CD14-positive monocyte (primary cell): Measurements from ENCODE around the gene COCH. TPM values are rescaled to one million over a fixed set of nuclear protein-coding genes. Genes with fewer than 3 reads are reported as not detected.

Experiments
- DNase-seq, 3 donors: peaks; one replicate each; pipeline ENCODE4 v3.0.0-alpha.2; 2011 to 2022
- H2AFZ ChIP-seq: 2 replicates; pipeline ENCODE4 v1.6.0; 2012; ENCODE audit warnings: mild to moderate bottlenecking, low read depth, low read length, inconsistent platforms; ENCODE audit not compliant: insufficient read depth, poor library complexity, severe bottlenecking
- H3K27ac ChIP-seq, 2 donors: 1 replicate in 1 of 2; 2 replicates in 1 of 2; pipeline ENCODE4 v1.5.1; 2012 to 2013; ENCODE audit warnings: low read length in 2 of 2, control low read depth in 1 of 2, inconsistent platforms in 1 of 2, low read depth in 1 of 2, mild to moderate bottlenecking in 1 of 2
- H3K27me3 ChIP-seq, 2 donors: one replicate each; pipeline versions ENCODE4 v1.6.0 to v1.6.1; 2011 to 2013; ENCODE audit warnings: low read length in 2 of 2; ENCODE audit not compliant: control insufficient read depth in 2 of 2, insufficient read depth in 2 of 2
- H3K36me3 ChIP-seq, 2 donors: replicated peaks in 1 of 2; 1 replicate in 1 of 2; 2 replicates in 1 of 2; pipeline versions ENCODE4 v1.5.1 to v1.6.1; 2012 to 2013; ENCODE audit warnings: low read length in 2 of 2, control low read depth in 1 of 2, inconsistent platforms in 1 of 2, mild to moderate bottlenecking in 1 of 2; ENCODE audit not compliant: insufficient read depth in 2 of 2, control insufficient read depth in 1 of 2
- H3K4me1 ChIP-seq, 2 donors: 1 replicate in 1 of 2; 2 replicates in 1 of 2; pipeline versions ENCODE4 v1.5.1 to v1.6.1; 2012 to 2013; ENCODE audit warnings: low read length in 2 of 2, control low read depth in 1 of 2, inconsistent platforms in 1 of 2, mild to moderate bottlenecking in 1 of 2, moderate library complexity in 1 of 2; ENCODE audit not compliant: insufficient read depth in 2 of 2, control insufficient read depth in 1 of 2
- H3K4me2 ChIP-seq: replicated peaks from 2 replicates; pipeline ENCODE3; 2012; ENCODE audit warnings: low read length, moderate library complexity, mild to moderate bottlenecking; ENCODE audit not compliant: poor library complexity, severe bottlenecking; ENCODE audit errors: extremely low read depth
- H3K4me3 ChIP-seq, 3 experiments: fragments of 200-600 bp in 1 of 3; sonication (generic) in 1 of 3; replicated peaks in 1 of 3; 1 replicate in 2 of 3; 2 replicates in 1 of 3; pipeline ENCODE4 v1.5.1; 2011 to 2013; ENCODE audit warnings: low read length in 3 of 3, mild to moderate bottlenecking in 3 of 3, control low read depth in 2 of 3, low read depth in 2 of 3, inconsistent platforms in 1 of 3, moderate library complexity in 1 of 3
- H3K79me2 ChIP-seq: 2 replicates; pipeline ENCODE4 v1.6.0; 2012; ENCODE audit warnings: mild to moderate bottlenecking, control low read depth, inconsistent platforms, low read length, moderate library complexity; ENCODE audit not compliant: insufficient read depth
- H3K9ac ChIP-seq: 2 replicates; pipeline ENCODE4 v1.6.0; 2017; ENCODE audit warnings: low read length, mild to moderate bottlenecking; ENCODE audit not compliant: insufficient read depth, poor library complexity, severe bottlenecking
- H3K9me3 ChIP-seq, 2 donors: replicated peaks in 1 of 2; 1 replicate in 1 of 2; 2 replicates in 1 of 2; pipeline versions ENCODE4 v1.5.1 to v1.6.1; 2012 to 2013; ENCODE audit warnings: low read length in 2 of 2, control low read depth in 1 of 2; ENCODE audit not compliant: control insufficient read depth in 1 of 2, insufficient read depth in 1 of 2
- H4K20me1 ChIP-seq: 2 replicates; pipeline ENCODE4 v1.6.0; 2012; ENCODE audit warnings: mild to moderate bottlenecking, low read length, control low read depth, moderate library complexity; ENCODE audit not compliant: insufficient read depth
- H3K27ac Mint-ChIP-seq, 7 donors: one replicate each; pipeline ENCODE4 v1.8.0; 2020; ENCODE audit warnings: mild to moderate bottlenecking in 7 of 7, mixed read lengths in 7 of 7, moderate library complexity in 6 of 7, inconsistent platforms in 2 of 7
- H3K27me3 Mint-ChIP-seq, 3 donors: one replicate each; pipeline ENCODE4 v1.8.0; 2021 to 2022; ENCODE audit warnings: low read depth in 3 of 3, mild to moderate bottlenecking in 3 of 3, mixed read lengths in 3 of 3, moderate library complexity in 3 of 3, inconsistent platforms in 1 of 3
- H3K36me3 Mint-ChIP-seq, 2 donors: one replicate each; pipeline ENCODE4 v1.8.0; 2020; ENCODE audit warnings: mixed read lengths in 2 of 2, inconsistent platforms in 1 of 2, mild to moderate bottlenecking in 1 of 2
- H3K4me1 Mint-ChIP-seq: one replicate; pipeline ENCODE4 v1.8.0; 2020; ENCODE audit warnings: mild to moderate bottlenecking, mixed read lengths
- H3K4me3 Mint-ChIP-seq, 2 donors: one replicate each; pipeline ENCODE4 v1.8.0; 2020; ENCODE audit warnings: mild to moderate bottlenecking in 2 of 2, mixed read lengths in 2 of 2, moderate library complexity in 1 of 2
- H3K9me3 Mint-ChIP-seq, 7 donors: one replicate each; pipeline ENCODE4 v1.8.0; 2020 to 2022; ENCODE audit warnings: mixed read lengths in 7 of 7, mild to moderate bottlenecking in 6 of 7, moderate library complexity in 6 of 7, inconsistent platforms in 2 of 7
- WGBS: methylation state at CpG from one replicate; pipeline ENCODE4 v1.1.5; 2013; ENCODE audit warnings: missing lambda C conversion rate; ENCODE audit not compliant: insufficient coverage; 5-methylcytosine and 5-hydroxymethylcytosine counted together
- intact Hi-C, 2 donors: fragments of 100-400 bp; cut with micrococcal nuclease; formaldehyde crosslinking; loops; one replicate each; pipeline versions ENCODE4 v1.15.0 to v1.15.1; 2023
- polyA plus RNA-seq, 3 donors: library from polyadenylated mRNA; depleted of rRNA in 1 of 3; unstranded in 2 of 3; stranded (reverse) in 1 of 3; fragments of 300-500 nt in 2 of 3; fragments of >200 nt in 1 of 3; fragmentation: Illumina TruSeq in 2 of 3; gene quantifications; 1 replicate in 2 of 3; 2 replicates in 1 of 3; pipeline ENCODE4 v1.2.3, GENCODE V29; 2012 to 2021
- TF ChIP-seq, protein P1 (sequence below): fragments of 200-600 bp; IDR thresholded peaks from one replicate; pipeline ENCODE4 v1.8.0; 2022; ENCODE audit warnings: antibody characterized with exemption, mild to moderate bottlenecking

COCH gene
- polyA plus RNA-seq, 3 donors = 0.48 to 2.0 (median 0.87) TPM

DNA sequence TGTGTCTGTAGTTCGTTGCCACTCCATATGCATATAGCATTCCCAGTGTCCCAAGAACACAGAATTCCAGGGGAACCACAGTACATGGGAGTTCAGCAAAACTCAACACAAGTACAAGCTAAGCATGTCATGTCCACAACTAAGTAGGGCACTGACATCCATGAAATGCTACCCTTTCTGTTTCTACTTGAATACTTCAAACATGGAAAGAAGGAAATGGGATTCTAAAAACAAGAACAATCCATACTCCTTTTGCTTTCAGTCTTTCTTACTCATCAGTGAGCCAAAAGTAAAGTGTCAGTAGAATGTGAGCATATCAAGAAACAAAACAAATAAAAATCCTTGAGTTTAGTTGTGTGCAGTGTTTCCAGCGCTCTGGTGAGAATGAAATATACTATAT is 36.0 kb upstream of the COCH start:
- Histone ChIP-seq H2AFZ (no peak overlapping the region), H3K27ac (no peak overlapping the region), H3K9ac (no peak overlapping the region), H3K4me1 (no peaks in the 10 kb centered on the region), H3K36me3 (no peaks in the 10 kb centered on the region), H3K4me2 (no peak overlapping the region), H3K9me3 (peaks cover 10 to 17% of the 10 kb centered on the region in 2 donors), H3K27me3 (no peaks in the 10 kb centered on the region), H3K4me3 (no peak overlapping the region), H4K20me1 (no peaks in the 10 kb centered on the region), H3K79me2 (no peaks in the 10 kb centered on the region)
- intact Hi-C loops = no loop called here
- peaks cover 9 to 24% (median 20%) of the 10 kb centered on the region in 7 donors for H3K9me3 Mint-ChIP-seq
- H3K27me3 Mint-ChIP-seq = peaks cover 0 to 2% (median 0%) of the 10 kb centered on the region in 3 donors
- no peak overlapping the region for H3K4me3 Mint-ChIP-seq
- no CpG with 5 or more reads among the region's 2 CpGs for WGBS
- no peak overlapping the region for H3K27ac Mint-ChIP-seq
- TF ChIP-seq, protein P1, sequence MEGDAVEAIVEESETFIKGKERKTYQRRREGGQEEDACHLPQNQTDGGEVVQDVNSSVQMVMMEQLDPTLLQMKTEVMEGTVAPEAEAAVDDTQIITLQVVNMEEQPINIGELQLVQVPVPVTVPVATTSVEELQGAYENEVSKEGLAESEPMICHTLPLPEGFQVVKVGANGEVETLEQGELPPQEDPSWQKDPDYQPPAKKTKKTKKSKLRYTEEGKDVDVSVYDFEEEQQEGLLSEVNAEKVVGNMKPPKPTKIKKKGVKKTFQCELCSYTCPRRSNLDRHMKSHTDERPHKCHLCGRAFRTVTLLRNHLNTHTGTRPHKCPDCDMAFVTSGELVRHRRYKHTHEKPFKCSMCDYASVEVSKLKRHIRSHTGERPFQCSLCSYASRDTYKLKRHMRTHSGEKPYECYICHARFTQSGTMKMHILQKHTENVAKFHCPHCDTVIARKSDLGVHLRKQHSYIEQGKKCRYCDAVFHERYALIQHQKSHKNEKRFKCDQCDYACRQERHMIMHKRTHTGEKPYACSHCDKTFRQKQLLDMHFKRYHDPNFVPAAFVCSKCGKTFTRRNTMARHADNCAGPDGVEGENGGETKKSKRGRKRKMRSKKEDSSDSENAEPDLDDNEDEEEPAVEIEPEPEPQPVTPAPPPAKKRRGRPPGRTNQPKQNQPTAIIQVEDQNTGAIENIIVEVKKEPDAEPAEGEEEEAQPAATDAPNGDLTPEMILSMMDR = no peak
- no peaks in the 10 kb centered on the region for H3K4me1 Mint-ChIP-seq
- DNase-seq = no peak
- no peaks in the 10 kb centered on the region for H3K36me3 Mint-ChIP-seq

DNA sequence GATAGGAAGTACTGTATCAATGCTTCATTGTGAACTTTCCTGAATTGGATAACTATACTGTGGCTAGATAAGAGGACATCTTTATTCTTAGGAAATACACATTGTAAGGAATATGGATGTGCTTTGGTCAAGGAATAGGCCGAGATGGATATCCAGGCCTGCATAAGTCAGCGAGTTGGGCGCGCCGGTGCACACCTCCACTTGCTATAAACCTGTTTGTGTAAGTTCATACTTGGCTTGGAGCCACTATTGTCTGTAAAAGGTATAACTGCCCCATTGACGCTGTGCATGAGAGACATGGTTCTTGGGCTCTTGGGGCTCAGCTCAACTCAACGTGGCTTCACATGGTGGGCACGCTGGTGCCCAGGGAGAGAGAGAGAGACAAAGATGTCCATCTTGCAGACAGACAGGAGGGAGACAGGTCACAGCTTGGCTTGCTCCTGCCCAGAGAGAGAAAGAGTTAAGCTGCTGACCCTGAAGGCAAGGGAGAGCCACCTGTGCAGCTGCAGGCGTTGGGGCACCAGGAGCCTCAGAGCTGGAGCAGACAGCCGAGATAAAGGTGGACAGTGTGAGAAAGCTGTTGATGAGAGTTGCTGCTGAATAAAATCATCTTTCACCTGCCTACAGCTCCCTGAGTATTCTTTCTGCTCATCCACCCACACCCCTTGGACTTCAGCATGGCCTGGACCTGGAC is 34.1 kb upstream of the COCH start:
- no peaks in the 10 kb centered on the region for H3K27me3 ChIP-seq
- Mint-ChIP-seq H3K27ac (no peak overlapping the region), H3K4me1 (peaks cover 4% of the 10 kb centered on the region), H3K4me3 (no peak overlapping the region), H3K27me3 (peaks cover 0 to 2% (median 0%) of the 10 kb centered on the region in 3 donors), H3K36me3 (no peaks in the 10 kb centered on the region), H3K9me3 (peaks cover 0 to 6% (median 4%) of the 10 kb centered on the region in 7 donors)
- WGBS = 98% methylated on average over 9 of the region's 10 CpGs
- no peak overlapping the region for H2AFZ ChIP-seq
- no peak overlapping the region for H3K4me2 ChIP-seq
- no peaks in the 10 kb centered on the region for H4K20me1 ChIP-seq
- H3K36me3 ChIP-seq = no peaks in the 10 kb centered on the region
- TF ChIP-seq, protein P1 = no peak
- DNase-seq = no peak
- no peak overlapping the region for H3K4me3 ChIP-seq
- intact Hi-C loops = no loop called here
- H3K9ac ChIP-seq = no peak overlapping the region
- H3K9me3 ChIP-seq = peaks cover 0 to 4% of the 10 kb centered on the region in 2 donors
- no peak overlapping the region for H3K27ac ChIP-seq
- H3K79me2 ChIP-seq = no peaks in the 10 kb centered on the region
- no peaks in the 10 kb centered on the region for H3K4me1 ChIP-seq
